DND-41 (cell line): Measurements from ENCODE around the gene PRAC2.

Experiments used
- ATAC-seq: fragments of 200-7000 bp; cut with Tn5 transposase; 3 replicates; pipeline ENCODE4 v1.9.1; 2021; ENCODE audit warnings: low read depth; ENCODE audit not compliant: insufficient read depth
- DNase-seq: peaks from one replicate; pipeline ENCODE4 v3.0.0-alpha.2; 2020
- H2AFZ ChIP-seq: 2 replicates; pipeline ENCODE4 v1.6.0; 2012; ENCODE audit warnings: low read depth, low read length
- H3K27ac ChIP-seq: 2 replicates; pipeline ENCODE4 v1.5.1; 2012; ENCODE audit warnings: low read length, inconsistent platforms
- H3K27me3 ChIP-seq: fragments of 200-600 bp; sonication (generic); 2 replicates; pipeline ENCODE4 v1.6.0; 2012; ENCODE audit warnings: low read length, mild to moderate bottlenecking, inconsistent platforms; ENCODE audit not compliant: insufficient read depth, poor library complexity
- H3K36me3 ChIP-seq: 2 replicates; pipeline ENCODE4 v1.5.1; 2012; ENCODE audit warnings: low read length, inconsistent platforms; ENCODE audit not compliant: insufficient read depth
- H3K4me1 ChIP-seq: 2 replicates; pipeline ENCODE4 v1.5.1; 2012; ENCODE audit warnings: mild to moderate bottlenecking, low read length; ENCODE audit not compliant: insufficient read depth
- H3K4me2 ChIP-seq: 2 replicates; pipeline ENCODE4 v1.6.0; 2012; ENCODE audit warnings: mild to moderate bottlenecking, moderate library complexity, low read length, inconsistent platforms; ENCODE audit not compliant: insufficient read depth
- H3K4me3 ChIP-seq, 2 experiments: fragments of 200-600 bp in 1 of 2; shearing (Covaris generic) in 1 of 2; 2 replicates each; pipeline ENCODE4 v1.5.1; 2012 to 2016; ENCODE audit warnings: inconsistent platforms in 2 of 2, low read length in 2 of 2, mild to moderate bottlenecking in 2 of 2, low read depth in 1 of 2, moderate library complexity in 1 of 2
- H3K79me2 ChIP-seq: 2 replicates; pipeline ENCODE4 v1.6.0; 2012; ENCODE audit warnings: low read length, inconsistent platforms; ENCODE audit not compliant: insufficient read depth
- H3K9ac ChIP-seq: 2 replicates; pipeline ENCODE4 v1.6.0; 2012; ENCODE audit warnings: low read depth, mild to moderate bottlenecking, inconsistent platforms, low read length, moderate library complexity
- H3K9me3 ChIP-seq: 2 replicates; pipeline ENCODE4 v1.5.1; 2012; ENCODE audit warnings: low read length, moderate library complexity, mild to moderate bottlenecking, inconsistent platforms; ENCODE audit not compliant: insufficient read depth, severe bottlenecking
- H4K20me1 ChIP-seq: 2 replicates; pipeline ENCODE4 v1.6.0; 2012; ENCODE audit warnings: low read length; ENCODE audit not compliant: insufficient read depth
- CTCF ChIP-seq: IDR thresholded peaks from 2 replicates; pipeline ENCODE4 v1.5.1; 2012; ENCODE audit warnings: borderline replicate concordance, low read length, moderate library complexity, mild to moderate bottlenecking; ENCODE audit not compliant: poor library complexity, severe bottlenecking; ENCODE audit errors: extremely low read depth
- EZH2 ChIP-seq: IDR thresholded peaks from 3 replicates; pipeline ENCODE4 v1.6.1; 2012; ENCODE audit warnings: borderline replicate concordance, low read depth, mild to moderate bottlenecking, moderate library complexity, low read length, inconsistent platforms; ENCODE audit not compliant: severe bottlenecking

Gene PRAC2

GRCh38 chr17:48719642-48720265, 3.2 kb upstream of the PRAC2 start:
- no peak overlapping the region for H3K4me3 ChIP-seq
- no peaks in the 10 kb centered on the region for H3K79me2 ChIP-seq
- H3K27ac ChIP-seq = no peak overlapping the region
- DNase-seq (no peak), ATAC-seq (no peak)
- H3K4me2 ChIP-seq = no peak overlapping the region
- H4K20me1 ChIP-seq = no peaks in the 10 kb centered on the region
- TF ChIP-seq EZH2 (no peak), CTCF (no peak)
- H3K36me3 ChIP-seq = no peaks in the 10 kb centered on the region
- H2AFZ ChIP-seq = no peak overlapping the region
- no peaks in the 10 kb centered on the region for H3K9me3 ChIP-seq
- no peak overlapping the region for H3K9ac ChIP-seq
- H3K4me1 ChIP-seq = no peaks in the 10 kb centered on the region
- H3K27me3 ChIP-seq = peaks cover 4% of the 10 kb centered on the region

- no peaks in the 10 kb centered on the region for H3K4me1 ChIP-seq
- no peak overlapping the region for H3K9ac ChIP-seq
- DNase-seq (no peak), ATAC-seq (no peak)
- no peaks in the 10 kb centered on the region for H3K36me3 ChIP-seq
- H2AFZ ChIP-seq = no peak overlapping the region
- no peaks in the 10 kb centered on the region for H4K20me1 ChIP-seq
- no peak overlapping the region for H3K4me2 ChIP-seq
- H3K9me3 ChIP-seq = no peaks in the 10 kb centered on the region
- no peak overlapping the region for H3K4me3 ChIP-seq
- peaks cover 9% of the 10 kb centered on the region for H3K27me3 ChIP-seq
- no peaks in the 10 kb centered on the region for H3K79me2 ChIP-seq
- no peak for TF ChIP-seq CTCF
- no peak for TF ChIP-seq EZH2
- H3K27ac ChIP-seq = no peak overlapping the region
Measured at GRCh38 chr17:48720266-48721008, 2.5 kb upstream of the PRAC2 start.

- no peaks in the 10 kb centered on the region for H3K4me1 ChIP-seq
- no peak overlapping the region for H3K9ac ChIP-seq
- H3K36me3 ChIP-seq = no peaks in the 10 kb centered on the region
- H3K4me2 ChIP-seq = no peak overlapping the region
- no peak overlapping the region for H3K4me3 ChIP-seq
- H3K79me2 ChIP-seq = no peaks in the 10 kb centered on the region
- no peak overlapping the region for H3K27ac ChIP-seq
- H2AFZ ChIP-seq = no peak overlapping the region
- H4K20me1 ChIP-seq = no peaks in the 10 kb centered on the region
- TF ChIP-seq CTCF = no peak
- TF ChIP-seq EZH2 = no peak
- no peak for DNase-seq
- no peak for ATAC-seq
- H3K9me3 ChIP-seq = no peaks in the 10 kb centered on the region
- H3K27me3 ChIP-seq = peaks cover 12% of the 10 kb centered on the region
Measured at GRCh38 chr17:48721009-48721402, 2.0 kb upstream of the PRAC2 start.
